Measurements from ENCODE around the gene NDUFV2.

- no peak for TF ChIP-seq CTCF (IDR thresholded peaks at IDR 0.05; ENCODE audit: insufficient read depth, low read length, poor library complexity, severe bottlenecking)
- TF ChIP-seq EZH2phosphoT487 (conservative IDR thresholded peaks at IDR 0.05; ENCODE audit: low read length): no peak
These were observed 55.3 kb downstream of the NDUFV2 start for GRCh38 chr18:9157806-9158205.

All from SU-DHL-6 (cell line).